ENCODE results near the gene TUBA3C. TPM values are rescaled to one million over a fixed set of nuclear protein-coding genes. Genes with fewer than 3 reads are reported as not detected.

The TUBA3C gene
- polyA plus RNA-seq, 1 donor from 2014 or later: not detected

GRCh38 chr13:19148561-19148960 is 33.1 kb downstream of the TUBA3C start (continued):
- TF ChIP-seq POLR2AphosphoS5 (IDR thresholded peaks at IDR 0.05) (no peak), EZH2 (IDR thresholded peaks at IDR 0.05; ENCODE audit: borderline replicate concordance, insufficient read depth, low read length, poor library complexity, severe bottlenecking) (no peak)

Small RNAs within 50 kb of the gene (small RNA-seq; reads per million reads assigned to genes)
- gene AL139327.4: 0 reads per million in 3 experiments
